Fibroblast of lung (primary cell): ENCODE measurements around the gene UVRAG. TPM values are rescaled to one million over a fixed set of nuclear protein-coding genes. Genes with fewer than 3 reads are reported as not detected.

Experiments
- DNase-seq, 2 donors: peaks; one replicate each; pipeline versions ENCODE4 v3.0.0 to v3.0.0-alpha.2; 2010; ENCODE audit warnings: low read depth in 2 of 2
- H2AFZ ChIP-seq: 2 replicates; pipeline ENCODE4 v1.5.1; 2012; ENCODE audit warnings: low read length, control low read depth, inconsistent platforms
- H3K27ac ChIP-seq: 2 replicates; pipeline ENCODE4 v1.5.1; 2011; ENCODE audit warnings: low read length, control low read depth; ENCODE audit not compliant: insufficient read depth
- H3K27me3 ChIP-seq: 2 replicates; pipeline ENCODE4 v1.5.1; 2011; ENCODE audit warnings: mild to moderate bottlenecking, low read length; ENCODE audit not compliant: control insufficient read depth, insufficient read depth
- H3K36me3 ChIP-seq: 2 replicates; pipeline ENCODE4 v1.5.1; 2011; ENCODE audit warnings: low read length; ENCODE audit not compliant: control insufficient read depth, insufficient read depth
- H3K4me1 ChIP-seq: 2 replicates; pipeline ENCODE4 v1.5.1; 2011; ENCODE audit warnings: low read length; ENCODE audit not compliant: control insufficient read depth, insufficient read depth; ENCODE audit errors: extremely low read depth
- H3K4me2 ChIP-seq: 2 replicates; pipeline ENCODE4 v1.5.1; 2011; ENCODE audit warnings: low read length, control low read depth; ENCODE audit not compliant: insufficient read depth; ENCODE audit errors: extremely low read depth
- H3K4me3 ChIP-seq, 4 experiments: fragments of 200-600 bp in 1 of 4; sonication (generic) in 1 of 4; replicated peaks in 1 of 4; 2 replicates each; pipeline ENCODE4 v1.5.1; 2011 to 2016; ENCODE audit warnings: low read length in 4 of 4, low read depth in 3 of 4, mild to moderate bottlenecking in 3 of 4, control low read depth in 2 of 4, inconsistent platforms in 1 of 4, mixed read lengths in 1 of 4; ENCODE audit not compliant: insufficient read depth in 1 of 4; ENCODE audit errors: control extremely low read depth in 1 of 4
- H3K79me2 ChIP-seq: 2 replicates; pipeline ENCODE4 v1.5.1; 2012; ENCODE audit warnings: mild to moderate bottlenecking, low read length, inconsistent platforms; ENCODE audit not compliant: control insufficient read depth, insufficient read depth
- H3K9ac ChIP-seq: 2 replicates; pipeline ENCODE4 v1.5.1; 2011; ENCODE audit warnings: mild to moderate bottlenecking, low read length, control low read depth; ENCODE audit not compliant: insufficient read depth
- H3K9me3 ChIP-seq: 2 replicates; pipeline ENCODE4 v1.5.1; 2012; ENCODE audit warnings: low read depth, low read length; ENCODE audit not compliant: control insufficient read depth, insufficient read depth
- H4K20me1 ChIP-seq: 2 replicates; pipeline ENCODE4 v1.5.1; 2011; ENCODE audit warnings: low read length; ENCODE audit not compliant: control insufficient read depth, insufficient read depth; ENCODE audit errors: extremely low read depth
- CTCF ChIP-seq, 2 donors: IDR thresholded peaks in 1 of 2; conservative IDR thresholded peaks in 1 of 2; 1 replicate in 1 of 2; 2 replicates in 1 of 2; pipeline ENCODE4 v1.5.1; 2011 to 2012; ENCODE audit warnings: low read length in 2 of 2, control low read depth in 1 of 2, inconsistent platforms in 1 of 2, low read depth in 1 of 2, mild to moderate bottlenecking in 1 of 2
- EZH2 ChIP-seq: IDR thresholded peaks from 2 replicates; pipeline ENCODE4 v1.5.1; 2012; ENCODE audit warnings: low read length, control low read depth, mild to moderate bottlenecking; ENCODE audit errors: missing control alignments
- polyA plus RNA-seq, 2 donors: library from polyadenylated mRNA; depleted of rRNA in 1 of 2; stranded (reverse) in 1 of 2; unstranded in 1 of 2; fragments of >200 nt; gene quantifications; 2 replicates each; pipeline ENCODE4 v1.2.1, GENCODE V29; 2011 to 2012; ENCODE audit warnings: missing spikeins in 1 of 2
- total RNA-seq: library from RNA; depleted of rRNA; stranded (reverse); fragments of >200 nt; gene quantifications from 2 replicates; pipeline ENCODE4 v1.2.1, GENCODE V29; 2014

Gene UVRAG
- total and polyA plus RNA-seq, 2 donors (not counting 1 experiment from before 2014, with no cell fraction given), result 15.8 to 22.1 TPM

- H3K9me3 ChIP-seq, result no peaks in the 10 kb centered on the region
- H3K79me2 ChIP-seq, result no peaks in the 10 kb centered on the region
- no peak overlapping the region for H3K4me3 ChIP-seq
- peaks cover 7% of the 10 kb centered on the region for H3K4me1 ChIP-seq
- H3K36me3 ChIP-seq, result no peaks in the 10 kb centered on the region
- no peaks in the 10 kb centered on the region for H3K27me3 ChIP-seq
- no peak overlapping the region for H3K9ac ChIP-seq
- TF ChIP-seq CTCF (conservative IDR thresholded peaks at IDR 0.05 in 1 of 2, IDR thresholded peaks at IDR 0.05 in 1 of 2; ENCODE audit: low read depth in 1 of 2, low read length in 2 of 2) (no peak), EZH2 (no peak)
- no peak overlapping the region for H3K4me2 ChIP-seq
- H3K27ac ChIP-seq, result no peak overlapping the region
- no peak overlapping the region for H2AFZ ChIP-seq
- peak; percentile 20 to 21 for DNase-seq
- no peaks in the 10 kb centered on the region for H4K20me1 ChIP-seq
These were observed 134.1 kb downstream of the UVRAG start for GRCh38 chr11:75949023-75949672.

- H3K36me3 ChIP-seq, result no peaks in the 10 kb centered on the region
- H3K9me3 ChIP-seq, result no peaks in the 10 kb centered on the region
- no peak overlapping the region for H3K4me3 ChIP-seq
- no peaks in the 10 kb centered on the region for H4K20me1 ChIP-seq
- DNase-seq, result no peak
- H3K27me3 ChIP-seq, result no peaks in the 10 kb centered on the region
- H3K4me2 ChIP-seq, result no peak overlapping the region
- no peak overlapping the region for H3K9ac ChIP-seq
- peaks cover 7% of the 10 kb centered on the region for H3K4me1 ChIP-seq
- no peak for TF ChIP-seq EZH2
- no peak for TF ChIP-seq CTCF (conservative IDR thresholded peaks at IDR 0.05 in 1 of 2, IDR thresholded peaks at IDR 0.05 in 1 of 2; ENCODE audit: low read depth in 1 of 2, low read length in 2 of 2)
- no peak overlapping the region for H2AFZ ChIP-seq
- H3K27ac ChIP-seq, result no peak overlapping the region
- no peaks in the 10 kb centered on the region for H3K79me2 ChIP-seq
These were observed 135.1 kb downstream of the UVRAG start for GRCh38 chr11:75950141-75950540.

- Histone ChIP-seq H2AFZ (no peak overlapping the region), H3K27me3 (no peaks in the 10 kb centered on the region), H3K36me3 (no peaks in the 10 kb centered on the region), H3K4me2 (no peak overlapping the region), H3K79me2 (no peaks in the 10 kb centered on the region), H3K9me3 (no peaks in the 10 kb centered on the region), H3K4me3 (no peak overlapping the region), H3K27ac (no peak overlapping the region), H3K9ac (no peak overlapping the region), H3K4me1 (peaks cover under 1% of the 10 kb centered on the region), H4K20me1 (no peaks in the 10 kb centered on the region)
- TF ChIP-seq EZH2, result no peak
- TF ChIP-seq CTCF (conservative IDR thresholded peaks at IDR 0.05 in 1 of 2, IDR thresholded peaks at IDR 0.05 in 1 of 2; ENCODE audit: low read depth in 1 of 2, low read length in 2 of 2), result no peak
- peak in 1 of 2 donors; percentile 19 for DNase-seq
These were observed 139.0 kb downstream of the UVRAG start for GRCh38 chr11:75954039-75954438.
